Measurements from ENCODE around the gene ZNF649. TPM values are rescaled to one million over a fixed set of nuclear protein-coding genes. Genes with fewer than 3 reads are reported as not detected.
"Not testable (repeated sequence)": the region's sequence is repeated elsewhere in the genome, so short reads cannot be mapped to it uniquely, and the experiment has no call there.

ZNF649 gene
- total RNA-seq, 1 experiment from 2014 or later: 26.3 TPM

DNA sequence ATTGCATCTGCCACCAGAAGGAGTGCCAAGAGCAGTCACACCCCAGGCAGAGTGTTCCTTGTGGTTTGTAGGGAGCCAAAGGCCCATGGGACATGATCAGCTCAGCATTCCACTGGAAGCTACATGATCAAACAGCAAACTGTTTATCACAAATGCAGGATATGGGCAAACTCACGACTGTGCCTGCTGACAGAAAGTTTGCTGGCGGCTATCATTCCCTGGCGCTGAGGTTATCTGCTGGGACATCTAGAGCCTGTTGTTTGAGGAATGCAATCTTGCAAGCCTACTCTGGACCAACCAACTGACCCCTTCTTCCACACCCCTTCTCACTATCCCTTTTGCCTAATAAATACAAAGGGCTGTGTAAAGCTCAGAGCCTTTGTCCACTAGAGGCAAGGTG is 14.8 kb upstream of the ZNF649 start:
- BruUV-seq (replicated peaks): no TSS peak
- ChIA-PET CTCF (no interaction called here), POLR2A (ENCODE audit: low non-redundant PET) (no interaction called here)
- H3K4me1 ChIP-seq (ENCODE audit: insufficient read depth, low read length, poor library complexity, severe bottlenecking): no peaks in the 10 kb centered on the region
- H3K4me3 ChIP-seq (ENCODE audit: low read depth, low read length, poor library complexity, severe bottlenecking): no peak overlapping the region
- DNase-seq (ENCODE audit: low spot score): no peak
- H3K9me3 ChIP-seq (ENCODE audit: low read depth, low read length, poor library complexity, severe bottlenecking): peaks cover 77% of the 10 kb centered on the region
- H3K36me3 ChIP-seq (ENCODE audit: insufficient read depth, low read length, poor library complexity, severe bottlenecking): no peaks in the 10 kb centered on the region
- intact Hi-C loops (cut with micrococcal nuclease; ENCODE audit: unreplicated experiment): no loop called here
- H3K27ac ChIP-seq (ENCODE audit: low read depth, low read length, poor library complexity, severe bottlenecking): no peak overlapping the region
- TF ChIP-seq EZH2 (IDR thresholded peaks at IDR 0.05; ENCODE audit: borderline replicate concordance, low read depth, low read length, poor library complexity, severe bottlenecking): no peak
- TF ChIP-seq, protein P1, sequence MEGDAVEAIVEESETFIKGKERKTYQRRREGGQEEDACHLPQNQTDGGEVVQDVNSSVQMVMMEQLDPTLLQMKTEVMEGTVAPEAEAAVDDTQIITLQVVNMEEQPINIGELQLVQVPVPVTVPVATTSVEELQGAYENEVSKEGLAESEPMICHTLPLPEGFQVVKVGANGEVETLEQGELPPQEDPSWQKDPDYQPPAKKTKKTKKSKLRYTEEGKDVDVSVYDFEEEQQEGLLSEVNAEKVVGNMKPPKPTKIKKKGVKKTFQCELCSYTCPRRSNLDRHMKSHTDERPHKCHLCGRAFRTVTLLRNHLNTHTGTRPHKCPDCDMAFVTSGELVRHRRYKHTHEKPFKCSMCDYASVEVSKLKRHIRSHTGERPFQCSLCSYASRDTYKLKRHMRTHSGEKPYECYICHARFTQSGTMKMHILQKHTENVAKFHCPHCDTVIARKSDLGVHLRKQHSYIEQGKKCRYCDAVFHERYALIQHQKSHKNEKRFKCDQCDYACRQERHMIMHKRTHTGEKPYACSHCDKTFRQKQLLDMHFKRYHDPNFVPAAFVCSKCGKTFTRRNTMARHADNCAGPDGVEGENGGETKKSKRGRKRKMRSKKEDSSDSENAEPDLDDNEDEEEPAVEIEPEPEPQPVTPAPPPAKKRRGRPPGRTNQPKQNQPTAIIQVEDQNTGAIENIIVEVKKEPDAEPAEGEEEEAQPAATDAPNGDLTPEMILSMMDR (conservative IDR thresholded peaks at IDR 0.05; ENCODE audit: low read depth, low read length): no peak
- H3K27me3 ChIP-seq (replicated peaks; ENCODE audit: insufficient read depth, low read depth, low read length, poor library complexity): no peaks in the 10 kb centered on the region

DNA sequence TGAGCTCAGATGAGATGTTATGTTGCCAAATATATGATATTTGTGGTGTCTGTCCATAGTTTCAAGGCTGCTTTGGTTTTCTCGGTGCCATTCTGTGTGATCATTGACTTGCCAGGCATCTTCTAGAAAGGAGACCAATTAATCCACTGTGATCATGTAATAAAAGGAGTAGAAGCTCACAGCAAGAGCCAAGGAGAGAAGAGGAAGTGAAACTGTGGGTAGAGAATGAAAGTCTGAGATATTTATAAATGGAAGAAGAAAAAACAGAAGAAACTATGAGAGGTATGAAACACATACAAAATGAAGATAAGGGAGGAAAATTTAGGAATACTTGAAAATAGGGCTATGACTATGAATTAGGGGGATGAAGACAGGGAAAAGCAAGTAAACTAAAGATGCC is 11.3 kb upstream of the ZNF649 start:
- Histone ChIP-seq H3K36me3 (ENCODE audit: insufficient read depth, low read length, poor library complexity, severe bottlenecking) (no peaks in the 10 kb centered on the region), H3K4me1 (ENCODE audit: insufficient read depth, low read length, poor library complexity, severe bottlenecking) (no peaks in the 10 kb centered on the region), H3K4me3 (ENCODE audit: low read depth, low read length, poor library complexity, severe bottlenecking) (no peak overlapping the region), H3K9me3 (ENCODE audit: low read depth, low read length, poor library complexity, severe bottlenecking) (peaks cover 73% of the 10 kb centered on the region), H3K27me3 (replicated peaks; ENCODE audit: insufficient read depth, low read depth, low read length, poor library complexity) (no peaks in the 10 kb centered on the region), H3K27ac (ENCODE audit: low read depth, low read length, poor library complexity, severe bottlenecking) (no peak overlapping the region)
- ChIA-PET CTCF (no interaction called here), POLR2A (ENCODE audit: low non-redundant PET) (no interaction called here)
- no TSS peak for BruUV-seq (replicated peaks)
- intact Hi-C loops (cut with micrococcal nuclease; ENCODE audit: unreplicated experiment): no loop called here
- no peak for TF ChIP-seq EZH2 (IDR thresholded peaks at IDR 0.05; ENCODE audit: borderline replicate concordance, low read depth, low read length, poor library complexity, severe bottlenecking)
- TF ChIP-seq, protein P1 (conservative IDR thresholded peaks at IDR 0.05; ENCODE audit: low read depth, low read length): no peak
- no peak for DNase-seq (ENCODE audit: low spot score)

DNA sequence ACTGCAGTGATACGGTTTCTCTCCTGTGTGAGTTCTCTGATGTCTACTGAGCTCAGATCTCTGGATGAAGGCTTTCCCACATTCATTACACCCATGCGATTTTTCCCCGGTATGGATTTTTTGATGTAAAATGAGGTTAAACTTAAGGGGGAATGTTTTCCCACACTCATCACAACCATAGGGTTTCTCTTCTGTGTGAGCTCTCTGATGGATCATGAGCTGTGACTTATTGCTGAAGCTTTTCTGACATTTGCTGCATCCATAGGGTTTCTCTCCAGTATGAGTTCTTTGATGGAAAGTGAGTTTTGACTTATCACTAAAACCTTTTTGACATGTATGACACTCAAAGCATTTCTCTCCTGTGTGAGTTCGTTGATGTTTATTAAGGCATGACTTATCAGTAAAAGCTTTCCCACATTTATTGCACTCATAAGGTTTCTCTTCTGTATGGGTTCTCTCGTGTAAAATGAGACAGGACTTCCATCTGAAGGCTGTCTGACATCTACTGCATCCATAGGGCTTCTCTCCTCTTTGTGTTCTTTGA is 10.6 kb upstream of the ZNF649 start:
- no peak for TF ChIP-seq EZH2 (IDR thresholded peaks at IDR 0.05; ENCODE audit: borderline replicate concordance, low read depth, low read length, poor library complexity, severe bottlenecking)
- TF ChIP-seq, protein P1 (conservative IDR thresholded peaks at IDR 0.05; ENCODE audit: low read depth, low read length): no peak
- Histone ChIP-seq H3K4me1 (ENCODE audit: insufficient read depth, low read length, poor library complexity, severe bottlenecking) (no peaks in the 10 kb centered on the region), H3K36me3 (ENCODE audit: insufficient read depth, low read length, poor library complexity, severe bottlenecking) (no peaks in the 10 kb centered on the region), H3K27ac (ENCODE audit: low read depth, low read length, poor library complexity, severe bottlenecking) (no peak overlapping the region), H3K27me3 (replicated peaks; ENCODE audit: insufficient read depth, low read depth, low read length, poor library complexity) (no peaks in the 10 kb centered on the region), H3K4me3 (ENCODE audit: low read depth, low read length, poor library complexity, severe bottlenecking) (no peak overlapping the region), H3K9me3 (ENCODE audit: low read depth, low read length, poor library complexity, severe bottlenecking) (peaks cover 66% of the 10 kb centered on the region)
- intact Hi-C loops (cut with micrococcal nuclease; ENCODE audit: unreplicated experiment): no loop called here
- CTCF ChIA-PET: no interaction called here
- POLR2A ChIA-PET (ENCODE audit: low non-redundant PET): no interaction called here
- no TSS peak for BruUV-seq (replicated peaks)
- DNase-seq (ENCODE audit: low spot score): no peak

DNA sequence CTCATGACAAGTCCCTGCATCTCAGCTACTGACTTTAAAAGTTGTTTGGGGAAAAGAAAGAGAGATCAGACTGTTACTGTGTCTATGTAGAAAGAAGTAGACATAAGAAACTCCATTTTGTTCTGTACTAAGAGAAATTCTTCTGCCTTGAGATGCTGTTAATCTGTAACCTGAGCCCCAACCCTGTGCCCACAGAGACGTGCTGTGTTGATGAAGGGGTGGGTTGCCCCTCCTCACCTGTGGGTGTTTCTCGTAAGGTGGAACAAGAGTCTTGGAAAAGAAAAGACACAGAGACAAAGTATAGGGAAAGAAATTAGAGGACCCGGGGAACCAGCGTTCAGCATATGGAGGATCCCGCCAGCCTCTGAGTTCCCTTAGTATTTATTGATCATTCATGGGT is 3.2 kb upstream of the ZNF649 start:
- DNase-seq (ENCODE audit: low spot score); H3K36me3 ChIP-seq (ENCODE audit: insufficient read depth, low read length, poor library complexity, severe bottlenecking); POLR2A ChIA-PET (ENCODE audit: low non-redundant PET); intact Hi-C loops (cut with micrococcal nuclease; ENCODE audit: unreplicated experiment); H3K4me1 ChIP-seq (ENCODE audit: insufficient read depth, low read length, poor library complexity, severe bottlenecking); CTCF ChIA-PET; H3K4me3 ChIP-seq (ENCODE audit: low read depth, low read length, poor library complexity, severe bottlenecking); H3K27ac ChIP-seq (ENCODE audit: low read depth, low read length, poor library complexity, severe bottlenecking); H3K27me3 ChIP-seq (replicated peaks; ENCODE audit: insufficient read depth, low read depth, low read length, poor library complexity); BruUV-seq (replicated peaks): not testable (repeated sequence)
- H3K9me3 ChIP-seq (ENCODE audit: low read depth, low read length, poor library complexity, severe bottlenecking): peaks cover 12% of the 10 kb centered on the region

DNA sequence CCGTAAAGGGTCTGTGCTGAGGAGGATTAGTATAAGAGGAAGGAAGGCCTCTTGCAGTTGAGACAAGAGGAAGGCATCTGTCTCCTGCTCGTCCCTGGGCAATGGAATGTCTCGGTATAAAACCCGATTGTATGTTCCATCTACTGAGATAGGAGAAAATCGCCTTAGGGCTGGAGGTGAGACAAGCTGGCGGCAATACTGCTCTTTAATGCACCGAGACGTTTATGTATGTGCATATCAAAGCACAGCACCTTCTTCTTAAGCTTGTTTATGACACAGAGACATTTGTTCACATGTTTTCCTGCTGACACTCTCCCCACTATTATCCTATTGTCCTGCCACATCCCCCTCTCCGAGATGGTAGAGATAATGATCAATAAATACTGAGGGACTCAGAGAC is 1.3 kb upstream of the ZNF649 start:
- intact Hi-C loops (cut with micrococcal nuclease; ENCODE audit: unreplicated experiment); H3K4me3 ChIP-seq (ENCODE audit: low read depth, low read length, poor library complexity, severe bottlenecking); POLR2A ChIA-PET (ENCODE audit: low non-redundant PET); H3K27ac ChIP-seq (ENCODE audit: low read depth, low read length, poor library complexity, severe bottlenecking); DNase-seq (ENCODE audit: low spot score); CTCF ChIA-PET; H3K4me1 ChIP-seq (ENCODE audit: insufficient read depth, low read length, poor library complexity, severe bottlenecking); H3K27me3 ChIP-seq (replicated peaks; ENCODE audit: insufficient read depth, low read depth, low read length, poor library complexity); BruUV-seq (replicated peaks): not testable (repeated sequence)
- Histone ChIP-seq H3K9me3 (ENCODE audit: low read depth, low read length, poor library complexity, severe bottlenecking) (peaks cover 24% of the 10 kb centered on the region), H3K36me3 (ENCODE audit: insufficient read depth, low read length, poor library complexity, severe bottlenecking) (peaks cover 11% of the 10 kb centered on the region)

Data from A673 (cell line).